A673 (cell line): Measurements from ENCODE around the gene BTBD16. TPM values are rescaled to one million over a fixed set of nuclear protein-coding genes. Genes with fewer than 3 reads are reported as not detected.

Experiments
- BruUV-seq: library from RNA; stranded (reverse); fragments of 400-500 nt; replicated peaks from 2 replicates; lab custom pipeline; 2021; lab: Mats Ljungman, UMichigan
- CTCF ChIA-PET: fragments of 300-600 bp; sonication (Branson Sonifier 250); formaldehyde crosslinking; loops from one replicate; lab custom pipeline; 2022; ENCODE audit warnings: antibody characterized with exemption; lab: Charles Lee
- POLR2A ChIA-PET: fragments of 300-600 bp; sonication (Branson Sonifier 250); formaldehyde crosslinking; loops from one replicate; lab custom pipeline; 2022; ENCODE audit warnings: antibody characterized with exemption; ENCODE audit not compliant: low non-redundant PET; lab: Charles Lee
- DNase-seq: peaks from one replicate; pipeline ENCODE4 v3.0.0-alpha.2; 2015; ENCODE audit warnings: low spot score
- H3K27ac ChIP-seq: fragments of 200-600 bp; sonication (generic); 2 replicates; pipeline ENCODE4 v1.5.1; 2016; ENCODE audit warnings: mixed run types, low read depth, mild to moderate bottlenecking, mixed read lengths, antibody characterized with exemption, low read length; ENCODE audit not compliant: poor library complexity, severe bottlenecking
- H3K27me3 ChIP-seq: fragments of 200-600 bp; sonication (generic); replicated peaks from 2 replicates; pipeline ENCODE4 v1.6.1; 2017; ENCODE audit warnings: mixed run types, low read depth, mild to moderate bottlenecking, mixed read lengths, antibody characterized with exemption, low read length; ENCODE audit not compliant: insufficient read depth, poor library complexity
- H3K36me3 ChIP-seq: fragments of 200-600 bp; sonication (generic); 2 replicates; pipeline ENCODE4 v1.6.1; 2016; ENCODE audit warnings: mixed run types, mild to moderate bottlenecking, mixed read lengths, antibody characterized with exemption, low read length; ENCODE audit not compliant: insufficient read depth, poor library complexity, severe bottlenecking
- H3K4me1 ChIP-seq: fragments of 200-600 bp; sonication (generic); 2 replicates; pipeline ENCODE4 v1.6.1; 2017; ENCODE audit warnings: mixed run types, mild to moderate bottlenecking, mixed read lengths, antibody characterized with exemption, low read length; ENCODE audit not compliant: insufficient read depth, poor library complexity, severe bottlenecking
- H3K4me3 ChIP-seq: fragments of 200-600 bp; sonication (generic); 2 replicates; pipeline ENCODE4 v1.5.1; 2016; ENCODE audit warnings: low read depth, mixed run types, mild to moderate bottlenecking, mixed read lengths, low read length; ENCODE audit not compliant: poor library complexity, severe bottlenecking
- H3K9me3 ChIP-seq: fragments of 200-600 bp; sonication (generic); 2 replicates; pipeline ENCODE4 v1.6.1; 2016; ENCODE audit warnings: mixed run types, low read depth, mild to moderate bottlenecking, mixed read lengths, antibody characterized with exemption, low read length; ENCODE audit not compliant: poor library complexity, severe bottlenecking
- EZH2 ChIP-seq: fragments of 200-600 bp; sonication (generic); IDR thresholded peaks from 2 replicates; pipeline ENCODE4 v1.6.1; 2017; ENCODE audit warnings: borderline replicate concordance, low read depth, mild to moderate bottlenecking, mixed read lengths, antibody characterized with exemption, low read length; ENCODE audit not compliant: poor library complexity, severe bottlenecking
- intact Hi-C: fragments of 100-400 bp; cut with micrococcal nuclease; formaldehyde crosslinking; loops from one replicate; pipeline ENCODE4 v1.10.0; 2022; ENCODE audit not compliant: unreplicated experiment
- total RNA-seq: library from RNA; stranded (reverse); gene quantifications from 2 replicates; pipeline ENCODE4 v1.2.3, GENCODE V29; 2021
- TF ChIP-seq, protein P1 (sequence below): fragments of 300-800, 200-600 bp; sonication (generic); conservative IDR thresholded peaks from 2 replicates; pipeline ENCODE4 v1.5.1; 2017; ENCODE audit warnings: low read depth, mild to moderate bottlenecking, antibody characterized with exemption, low read length, moderate library complexity, mixed read lengths

The BTBD16 gene
- total RNA-seq, 1 experiment from 2014 or later = not detected

- Histone ChIP-seq H3K9me3 (no peaks in the 10 kb centered on the region), H3K27me3 (peaks cover 13% of the 10 kb centered on the region), H3K36me3 (no peaks in the 10 kb centered on the region), H3K4me1 (no peaks in the 10 kb centered on the region), H3K4me3 (no peak overlapping the region), H3K27ac (no peak overlapping the region)
- intact Hi-C loops = no loop called here
- BruUV-seq = no TSS peak
- POLR2A ChIA-PET = no interaction called here
- TF ChIP-seq EZH2 = no peak
- TF ChIP-seq, protein P1, sequence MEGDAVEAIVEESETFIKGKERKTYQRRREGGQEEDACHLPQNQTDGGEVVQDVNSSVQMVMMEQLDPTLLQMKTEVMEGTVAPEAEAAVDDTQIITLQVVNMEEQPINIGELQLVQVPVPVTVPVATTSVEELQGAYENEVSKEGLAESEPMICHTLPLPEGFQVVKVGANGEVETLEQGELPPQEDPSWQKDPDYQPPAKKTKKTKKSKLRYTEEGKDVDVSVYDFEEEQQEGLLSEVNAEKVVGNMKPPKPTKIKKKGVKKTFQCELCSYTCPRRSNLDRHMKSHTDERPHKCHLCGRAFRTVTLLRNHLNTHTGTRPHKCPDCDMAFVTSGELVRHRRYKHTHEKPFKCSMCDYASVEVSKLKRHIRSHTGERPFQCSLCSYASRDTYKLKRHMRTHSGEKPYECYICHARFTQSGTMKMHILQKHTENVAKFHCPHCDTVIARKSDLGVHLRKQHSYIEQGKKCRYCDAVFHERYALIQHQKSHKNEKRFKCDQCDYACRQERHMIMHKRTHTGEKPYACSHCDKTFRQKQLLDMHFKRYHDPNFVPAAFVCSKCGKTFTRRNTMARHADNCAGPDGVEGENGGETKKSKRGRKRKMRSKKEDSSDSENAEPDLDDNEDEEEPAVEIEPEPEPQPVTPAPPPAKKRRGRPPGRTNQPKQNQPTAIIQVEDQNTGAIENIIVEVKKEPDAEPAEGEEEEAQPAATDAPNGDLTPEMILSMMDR = no peak
- no peak for DNase-seq
- CTCF ChIA-PET = no interaction called here
Measured at GRCh38 chr10:122273966-122274545, 3.0 kb downstream of the BTBD16 start.

- Histone ChIP-seq H3K9me3 (no peaks in the 10 kb centered on the region), H3K27ac (no peak overlapping the region), H3K4me3 (no peak overlapping the region), H3K36me3 (no peaks in the 10 kb centered on the region), H3K27me3 (peaks cover 13% of the 10 kb centered on the region), H3K4me1 (no peaks in the 10 kb centered on the region)
- intact Hi-C loops = loop anchor here (5.0 kb wide), 1 partner anchor 426 kb away; no protein-coding TSS in a partner anchor
- TF ChIP-seq, protein P1 = no peak
- TF ChIP-seq EZH2 = no peak
- DNase-seq = no peak
- BruUV-seq = no TSS peak
- POLR2A ChIA-PET = no interaction called here
- CTCF ChIA-PET = interaction anchor here (1.3 kb wide), 1 partner anchor 22 kb away, joined by 4 read pairs; no protein-coding TSS in a partner anchor
Measured at GRCh38 chr10:122276611-122277208, 5.6 kb downstream of the BTBD16 start.

GRCh38 chr10:122277526-122278136, 6.5 kb downstream of the BTBD16 start:
- peaks cover 13% of the 10 kb centered on the region for H3K27me3 ChIP-seq
- no peak overlapping the region for H3K4me3 ChIP-seq
- no peaks in the 10 kb centered on the region for H3K36me3 ChIP-seq
- no peaks in the 10 kb centered on the region for H3K4me1 ChIP-seq
- no peaks in the 10 kb centered on the region for H3K9me3 ChIP-seq
- ChIA-PET POLR2A (no interaction called here), CTCF (interaction anchor here (1.3 kb wide), 1 partner anchor 21 kb away, joined by 4 read pairs; no protein-coding TSS in a partner anchor)
- intact Hi-C loops = loop anchor here (5.0 kb wide), 1 partner anchor 425 kb away; no protein-coding TSS in a partner anchor
- DNase-seq = no peak
- no peak overlapping the region for H3K27ac ChIP-seq
- BruUV-seq = no TSS peak
- TF ChIP-seq EZH2 = no peak
